IPS-18c (cell line): Measurements from ENCODE around the gene CCNO.
A peak's percentile ranks its signal among the peaks of the same experiment; 100 is the strongest.

Experiments
- H3K4me3 ChIP-seq: 2 replicates; pipeline ENCODE4 v1.7.0; 2013; ENCODE audit warnings: low read depth, mild to moderate bottlenecking, low read length, moderate library complexity; ENCODE audit not compliant: insufficient read depth
- H3K9me3 ChIP-seq: one replicate; pipeline ENCODE4 v1.6.1; 2013; ENCODE audit warnings: mild to moderate bottlenecking, low read length, moderate library complexity; ENCODE audit not compliant: control insufficient read depth, insufficient read depth

CCNO gene

GRCh38 chr5:55232985-55233928 lies at the start of gene CCNO:
TSS of gene CCNO (minus strand) at chr5:55233608. CDS start at chr5:55233523, 85 bp downstream.
- Histone ChIP-seq H3K4me3 (peak within 1 kb of the TSS; percentile 61), H3K9me3 (no peaks in the 10 kb centered on the region)

GRCh38 chr5:55278778-55279177 lies 45.4 kb upstream of the CCNO start:
- Histone ChIP-seq H3K9me3 (no peaks in the 10 kb centered on the region), H3K4me3 (no peak overlapping the region)

DNA sequence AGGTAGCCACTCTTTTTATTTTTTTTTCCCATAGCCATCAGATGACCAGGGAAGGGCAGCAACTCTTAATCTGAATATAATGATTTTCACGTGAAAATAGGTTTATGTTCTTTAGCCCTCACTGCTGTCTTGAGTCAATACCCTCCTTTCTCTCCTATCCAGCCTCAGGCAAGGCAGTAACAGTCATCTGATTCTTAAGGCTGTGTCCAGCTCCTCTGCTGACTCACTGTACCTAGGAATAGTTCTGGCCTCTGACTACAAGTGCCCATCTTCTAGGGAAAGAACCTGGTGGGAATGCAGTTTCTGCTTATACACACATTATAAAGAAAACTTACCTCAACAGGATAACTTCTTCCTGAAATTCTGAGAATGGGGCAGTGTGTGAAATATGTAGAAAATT lies 43.4 kb upstream of the CCNO start:
- H3K9me3 ChIP-seq = no peaks in the 10 kb centered on the region
- H3K4me3 ChIP-seq = no peak overlapping the region

DNA sequence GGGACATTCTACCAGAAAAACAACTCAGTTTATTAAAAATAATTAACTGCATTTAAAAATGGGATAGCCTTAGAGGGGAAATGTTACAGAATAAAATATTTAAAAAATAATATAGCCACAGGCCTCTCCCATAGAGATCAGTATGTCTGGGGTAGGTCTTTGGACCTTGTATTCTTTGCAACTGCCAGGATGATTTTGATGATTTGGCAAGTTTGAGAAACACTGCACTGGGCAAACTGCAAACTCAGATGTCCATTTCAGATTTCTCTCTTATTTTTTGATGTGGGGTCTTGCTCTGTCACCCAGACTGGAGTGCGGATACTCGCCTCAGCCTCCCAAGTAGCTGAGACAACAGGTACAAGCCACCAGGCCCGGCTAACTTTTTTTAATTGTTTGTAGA lies 24.9 kb upstream of the CCNO start:
- H3K4me3 ChIP-seq = no peak overlapping the region
- H3K9me3 ChIP-seq = no peaks in the 10 kb centered on the region

- Histone ChIP-seq H3K9me3 (no peaks in the 10 kb centered on the region), H3K4me3 (no peak overlapping the region)
These were observed 21.4 kb upstream of the CCNO start for GRCh38 chr5:55254802-55255201.

DNA sequence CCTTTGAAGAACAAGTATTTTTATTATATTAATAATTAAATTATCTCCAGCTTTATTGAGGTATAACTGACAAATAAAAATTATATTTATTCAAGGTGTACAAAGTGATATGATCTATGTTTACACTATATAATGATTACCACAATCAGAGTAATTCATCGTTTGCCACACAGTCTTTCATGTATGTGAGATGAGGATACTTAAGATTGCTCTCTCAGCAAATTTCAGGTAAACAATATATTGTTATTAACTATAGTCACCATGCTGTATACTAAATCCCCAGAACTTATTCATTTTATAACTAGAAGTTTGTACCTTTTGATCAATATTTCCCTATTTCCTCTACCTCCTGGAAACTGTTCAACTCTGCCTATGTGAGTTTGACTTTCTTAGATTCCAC lies 16.7 kb upstream of the CCNO start:
- Histone ChIP-seq H3K9me3 (no peaks in the 10 kb centered on the region), H3K4me3 (no peak overlapping the region)

DNA sequence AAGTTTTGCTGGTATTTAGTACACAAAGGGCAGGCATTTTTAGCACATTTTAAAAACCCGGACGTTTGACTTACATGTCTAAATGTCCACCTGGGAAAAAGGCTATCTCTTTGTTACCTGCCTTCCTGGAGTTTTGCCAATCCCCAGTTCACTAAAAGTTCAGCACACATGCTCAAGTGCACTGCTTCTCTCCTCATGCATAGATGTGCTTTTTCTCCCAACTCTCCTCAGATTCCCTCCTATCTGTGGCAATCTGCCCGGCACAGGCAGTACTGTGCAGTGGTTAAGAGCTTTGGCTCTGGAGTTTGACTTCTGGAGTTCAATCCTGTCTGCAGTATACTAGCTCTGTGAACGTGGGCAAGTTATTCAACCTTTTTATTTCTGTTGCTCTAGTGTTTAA lies 8.3 kb upstream of the CCNO start:
- Histone ChIP-seq H3K9me3 (no peaks in the 10 kb centered on the region), H3K4me3 (no peak overlapping the region)

GRCh38 chr5:55236800-55237199 lies 3.4 kb upstream of the CCNO start:
- Histone ChIP-seq H3K4me3 (no peak overlapping the region), H3K9me3 (no peaks in the 10 kb centered on the region)

DNA sequence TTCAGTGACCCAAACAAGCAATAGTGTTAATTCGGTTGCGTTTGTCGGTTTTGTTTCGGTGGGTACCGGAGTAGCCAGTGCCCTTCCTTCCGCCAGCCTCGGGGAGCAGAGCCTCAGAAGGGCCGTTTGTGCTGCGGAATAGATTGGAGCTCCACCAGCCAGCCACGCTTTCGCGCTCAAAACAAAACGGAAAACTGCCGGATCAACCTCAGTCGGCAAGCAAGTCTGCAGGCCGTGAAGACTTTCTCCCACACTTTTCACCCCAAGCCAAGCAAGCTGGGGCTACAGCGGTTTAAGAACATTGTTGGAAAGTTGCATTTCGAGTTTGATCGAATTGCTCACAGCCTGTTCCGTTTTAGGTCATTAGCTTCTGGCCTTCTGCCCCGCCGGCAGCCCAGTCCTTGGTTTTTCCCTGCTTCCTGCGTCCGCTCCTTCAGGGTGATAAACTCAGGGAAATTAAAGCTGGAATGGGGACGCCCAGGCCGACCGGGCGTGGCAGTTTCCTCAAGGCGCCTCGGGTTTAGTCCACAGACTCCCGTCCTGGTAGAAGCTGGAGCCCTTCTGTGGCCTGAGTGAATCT lies 803 bp upstream of the CCNO start:
- H3K9me3 ChIP-seq = no peaks in the 10 kb centered on the region
- H3K4me3 ChIP-seq = peak overlapping the region; percentile 61

DNA sequence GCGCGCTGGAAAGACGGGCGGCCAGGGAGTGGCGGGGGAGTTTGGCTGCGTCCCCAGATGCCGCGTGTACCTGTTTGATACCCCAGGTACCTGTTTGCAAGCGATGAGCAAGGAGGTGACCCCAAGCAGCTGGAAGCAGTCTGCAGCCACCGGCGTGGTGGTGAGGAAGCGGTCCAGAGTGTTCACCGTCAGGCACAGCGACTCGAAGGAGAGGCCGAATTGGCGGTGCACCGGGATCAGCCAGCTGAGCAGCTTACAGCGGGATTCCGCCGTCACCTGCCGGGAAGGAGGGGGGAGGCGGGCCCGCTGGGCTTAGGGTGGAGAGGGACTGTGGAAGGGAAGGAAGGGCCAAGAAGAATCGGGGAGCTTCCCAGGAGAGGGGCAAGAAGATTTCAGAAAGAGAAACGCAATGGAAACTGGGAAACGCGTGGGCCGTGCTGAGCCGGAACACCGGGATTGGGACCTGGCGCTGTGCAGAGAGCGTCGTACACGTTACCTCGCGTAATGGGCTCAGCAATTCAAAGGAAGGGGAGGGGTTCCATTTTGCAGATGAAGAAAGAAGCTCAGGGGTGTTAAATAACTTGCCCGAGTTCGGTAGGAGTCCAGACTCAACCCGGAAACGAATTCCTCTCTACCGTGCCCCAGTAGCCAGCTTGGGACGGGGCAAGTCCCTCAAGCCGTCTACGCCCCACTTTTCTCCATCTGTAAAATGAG lies 980 bp downstream of the CCNO start:
- Histone ChIP-seq H3K4me3 (peak overlapping the region; percentile 61), H3K9me3 (no peaks in the 10 kb centered on the region)

DNA sequence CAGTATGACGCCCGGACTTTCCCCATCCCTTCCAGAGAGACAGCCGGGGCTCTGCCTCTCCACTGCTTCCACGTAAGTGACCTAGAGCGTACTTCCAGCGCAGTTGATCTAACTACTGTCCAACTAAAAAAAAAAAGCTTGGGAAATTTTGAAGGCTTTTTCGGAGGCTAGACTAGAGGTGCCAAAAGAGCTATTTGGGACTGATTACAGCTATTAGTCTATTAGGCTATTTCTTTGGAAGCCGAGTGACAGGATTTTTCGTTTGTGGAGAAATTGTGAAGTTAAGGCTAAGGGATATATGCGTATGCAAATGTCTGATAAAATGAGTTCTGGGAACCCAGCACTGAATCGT lies 1.5 kb downstream of the CCNO start:
- peak overlapping the region; percentile 61 for H3K4me3 ChIP-seq
- H3K9me3 ChIP-seq = no peaks in the 10 kb centered on the region

- Histone ChIP-seq H3K9me3 (no peaks in the 10 kb centered on the region), H3K4me3 (peak overlapping the region; percentile 16)
These were observed 2.1 kb downstream of the CCNO start for GRCh38 chr5:55231029-55231918.

DNA sequence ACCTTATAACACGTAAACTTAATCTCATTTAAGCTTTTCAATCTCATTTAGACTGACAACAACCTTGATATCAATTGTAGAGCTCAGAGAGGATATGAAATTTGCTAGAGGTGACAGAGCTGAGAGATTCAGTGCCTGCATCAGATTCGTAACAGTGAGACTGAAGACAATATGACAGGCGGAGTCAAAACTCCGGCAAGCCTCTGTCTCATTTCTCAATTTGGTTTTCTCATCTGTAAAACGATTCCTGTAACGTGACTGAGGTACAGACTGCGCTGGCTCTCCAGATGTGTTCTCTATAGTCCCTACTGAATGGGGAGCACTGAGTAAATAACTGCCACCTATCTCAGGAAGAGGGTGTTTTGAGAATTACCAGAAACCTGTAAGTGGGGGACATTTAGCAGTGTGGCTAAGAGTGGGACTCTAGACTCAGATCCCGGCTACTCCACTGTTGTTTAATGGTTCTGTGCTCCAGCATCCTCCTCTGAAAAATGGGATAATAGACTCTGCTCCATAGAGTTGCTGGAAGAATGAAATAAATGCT lies 3.2 kb downstream of the CCNO start:
- no peak overlapping the region for H3K4me3 ChIP-seq
- no peaks in the 10 kb centered on the region for H3K9me3 ChIP-seq

GRCh38 chr5:55227664-55228430 lies 5.6 kb downstream of the CCNO start:
- H3K4me3 ChIP-seq = peak overlapping the region; percentile 55
- H3K9me3 ChIP-seq = no peaks in the 10 kb centered on the region

GRCh38 chr5:55226934-55227663 lies 6.3 kb downstream of the CCNO start, which contains the start of gene MCIDAS:
TSS of gene MCIDAS (minus strand) at chr5:55227315. CDS start at chr5:55227138, 177 bp downstream.
- peak within 1 kb of the TSS; percentile 55 for H3K4me3 ChIP-seq
- H3K9me3 ChIP-seq = no peaks in the 10 kb centered on the region
